ENCODE results near the gene BRSK1.

GRCh38 chr19:55322204-55322885, 38.5 kb downstream of the BRSK1 start:
- TF ChIP-seq, protein P1, sequence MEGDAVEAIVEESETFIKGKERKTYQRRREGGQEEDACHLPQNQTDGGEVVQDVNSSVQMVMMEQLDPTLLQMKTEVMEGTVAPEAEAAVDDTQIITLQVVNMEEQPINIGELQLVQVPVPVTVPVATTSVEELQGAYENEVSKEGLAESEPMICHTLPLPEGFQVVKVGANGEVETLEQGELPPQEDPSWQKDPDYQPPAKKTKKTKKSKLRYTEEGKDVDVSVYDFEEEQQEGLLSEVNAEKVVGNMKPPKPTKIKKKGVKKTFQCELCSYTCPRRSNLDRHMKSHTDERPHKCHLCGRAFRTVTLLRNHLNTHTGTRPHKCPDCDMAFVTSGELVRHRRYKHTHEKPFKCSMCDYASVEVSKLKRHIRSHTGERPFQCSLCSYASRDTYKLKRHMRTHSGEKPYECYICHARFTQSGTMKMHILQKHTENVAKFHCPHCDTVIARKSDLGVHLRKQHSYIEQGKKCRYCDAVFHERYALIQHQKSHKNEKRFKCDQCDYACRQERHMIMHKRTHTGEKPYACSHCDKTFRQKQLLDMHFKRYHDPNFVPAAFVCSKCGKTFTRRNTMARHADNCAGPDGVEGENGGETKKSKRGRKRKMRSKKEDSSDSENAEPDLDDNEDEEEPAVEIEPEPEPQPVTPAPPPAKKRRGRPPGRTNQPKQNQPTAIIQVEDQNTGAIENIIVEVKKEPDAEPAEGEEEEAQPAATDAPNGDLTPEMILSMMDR (conservative IDR thresholded peaks at IDR 0.05 in 1 of 2, IDR thresholded peaks at IDR 0.05 in 1 of 2; ENCODE audit: low read depth in 1 of 2, low read length in 2 of 2), result no peak
- TF ChIP-seq EZH2 (IDR thresholded peaks at IDR 0.05; ENCODE audit: low read length, missing control alignments), result no peak

Measured in fibroblast of lung (primary cell).